C4-2B (cell line): ENCODE data around the gene HRAS.

Experiments
- H3K27ac ChIP-seq: fragments of 450-650 bp; 2 replicates; pipeline ENCODE4 v1.5.1; 2017
- CTCF ChIP-seq: fragments of 450-650 bp; conservative IDR thresholded peaks from 2 replicates; pipeline ENCODE4 v1.5.1; 2017; ENCODE audit warnings: mild to moderate bottlenecking
- ZFX ChIP-seq: fragments of 450-650 bp; IDR thresholded peaks from 2 replicates; pipeline ENCODE4 v1.6.1; 2017

Gene HRAS

GRCh38 chr11:489610-490185 lies 45.7 kb downstream of the HRAS start:
- no peak overlapping the region for H3K27ac ChIP-seq
- TF ChIP-seq ZFX (no peak), CTCF (no peak)

GRCh38 chr11:488992-489391 lies 46.4 kb downstream of the HRAS start:
- TF ChIP-seq ZFX (no peak), CTCF (no peak)
- H3K27ac ChIP-seq = no peak overlapping the region

- no peak overlapping the region for H3K27ac ChIP-seq
- TF ChIP-seq CTCF (no peak), ZFX (no peak)
Observed at GRCh38 chr11:488579-488978, 46.8 kb downstream of the HRAS start.

GRCh38 chr11:488062-488461 lies 47.3 kb downstream of the HRAS start:
- TF ChIP-seq ZFX (no peak), CTCF (no peak)
- no peak overlapping the region for H3K27ac ChIP-seq

GRCh38 chr11:487571-488021 lies 47.8 kb downstream of the HRAS start:
- H3K27ac ChIP-seq = no peak overlapping the region
- TF ChIP-seq ZFX (no peak), CTCF (no peak)

- H3K27ac ChIP-seq = no peak overlapping the region
- no peak for TF ChIP-seq ZFX
- TF ChIP-seq CTCF = no peak
Observed at GRCh38 chr11:486189-486588, 49.2 kb downstream of the HRAS start.

- TF ChIP-seq ZFX (no peak), CTCF (no peak)
- no peak overlapping the region for H3K27ac ChIP-seq
Observed at GRCh38 chr11:484616-485015, 50.8 kb downstream of the HRAS start.
